HG02938 (cell line): ENCODE measurements around the gene ABHD12.
"Not testable (repeated sequence)": the region's sequence is repeated elsewhere in the genome, so short reads cannot be mapped to it uniquely, and the experiment has no call there.

Experiments used
- ATAC-seq: cut with Tn5 transposase; IDR thresholded peaks from one replicate; pipeline ENCODE4 v1.9.1; 2021; ENCODE audit warnings: mild to moderate bottlenecking, moderate library complexity; ENCODE audit not compliant: unreplicated experiment

ABHD12 gene

GRCh38 chr20:25278636-25279361, 111.8 kb downstream of the ABHD12 start:
- no peak for ATAC-seq

GRCh38 chr20:25277941-25278521, 112.6 kb downstream of the ABHD12 start:
- no peak for ATAC-seq

GRCh38 chr20:25277051-25277801, 113.4 kb downstream of the ABHD12 start:
- no peak for ATAC-seq

- ATAC-seq, result no peak
Measured at GRCh38 chr20:25276533-25277050, 114.0 kb downstream of the ABHD12 start.

GRCh38 chr20:25275813-25276532, 114.7 kb downstream of the ABHD12 start:
- no peak for ATAC-seq

- no peak for ATAC-seq
Measured at GRCh38 chr20:25274891-25275812, 115.5 kb downstream of the ABHD12 start.

GRCh38 chr20:25274481-25274880, 116.2 kb downstream of the ABHD12 start:
- ATAC-seq, result no peak

GRCh38 chr20:25273541-25274358, 116.9 kb downstream of the ABHD12 start:
- no peak for ATAC-seq

GRCh38 chr20:25273046-25273445, 117.6 kb downstream of the ABHD12 start:
- no peak for ATAC-seq

GRCh38 chr20:25272223-25273000, 118.2 kb downstream of the ABHD12 start:
- ATAC-seq, result no peak

- ATAC-seq, result no peak
Measured at GRCh38 chr20:25271486-25272222, 119.0 kb downstream of the ABHD12 start.

- ATAC-seq, result no peak
Measured at GRCh38 chr20:25270829-25271251, 119.8 kb downstream of the ABHD12 start.

- ATAC-seq, result no peak
Measured at GRCh38 chr20:25269833-25270170, 120.8 kb downstream of the ABHD12 start.

GRCh38 chr20:25269057-25269832, 121.4 kb downstream of the ABHD12 start:
- no peak for ATAC-seq

GRCh38 chr20:25260770-25261437, 129.7 kb downstream of the ABHD12 start:
- not testable (repeated sequence) for ATAC-seq

GRCh38 chr20:25259788-25260254, 130.8 kb downstream of the ABHD12 start:
- no peak for ATAC-seq
